PC-3 (cell line): ENCODE results near the gene GPAM. TPM values are rescaled to one million over a fixed set of nuclear protein-coding genes. Genes with fewer than 3 reads are reported as not detected.

Experiments used
- ATAC-seq: fragments of 200-7000 bp; cut with Tn5 transposase; 2 replicates; pipeline ENCODE4 v1.9.1; 2020; ENCODE audit warnings: mild to moderate bottlenecking, moderate library complexity
- BruUV-seq: library from RNA; stranded (reverse); fragments of 400-500 nt; replicated peaks from 2 replicates; lab custom pipeline; 2021; lab: Mats Ljungman, UMichigan
- CTCF ChIA-PET: fragments of 300-600 bp; sonication (Branson Sonifier 250); formaldehyde crosslinking; loops from one replicate; lab custom pipeline; 2022; ENCODE audit warnings: antibody characterized with exemption; lab: Charles Lee
- POLR2A ChIA-PET: fragments of 300-600 bp; sonication (Branson Sonifier 250); formaldehyde crosslinking; loops from one replicate; lab custom pipeline; 2022; ENCODE audit warnings: antibody characterized with exemption; ENCODE audit not compliant: unreplicated experiment; lab: Charles Lee
- DNase-seq: peaks from one replicate; pipeline ENCODE4 v3.0.0-alpha.2; 2015
- H2AFZ ChIP-seq: fragments of 300-600 bp; sonication (generic); 2 replicates; pipeline ENCODE4 v1.6.0; 2016; ENCODE audit warnings: antibody characterized with exemption, low read length
- H3F3A ChIP-seq: fragments of 300-600 bp; sonication (generic); one replicate; pipeline ENCODE4 v1.6.0; 2017; ENCODE audit warnings: antibody characterized with exemption, low read length, control low read depth, mild to moderate bottlenecking; ENCODE audit not compliant: unreplicated experiment
- H3K27ac ChIP-seq: fragments of 300-600 bp; sonication (generic); 2 replicates; pipeline ENCODE4 v1.5.1; 2016; ENCODE audit warnings: mild to moderate bottlenecking, low read length
- H3K27me3 ChIP-seq: fragments of 300-600 bp; sonication (generic); 2 replicates; pipeline ENCODE4 v1.6.1; 2016; ENCODE audit warnings: low read length, mixed read lengths
- H3K36me3 ChIP-seq: fragments of 300-600 bp; sonication (generic); 2 replicates; pipeline ENCODE4 v1.6.1; 2016; ENCODE audit warnings: low read depth, mixed run types, low read length, mixed read lengths
- H3K4me1 ChIP-seq: fragments of 300-600 bp; sonication (generic); 2 replicates; pipeline ENCODE4 v1.5.1; 2016; ENCODE audit warnings: low read length; ENCODE audit not compliant: insufficient read depth
- H3K4me2 ChIP-seq: fragments of 300-600 bp; sonication (generic); 2 replicates; pipeline ENCODE4 v1.6.0; 2016; ENCODE audit warnings: low read length
- H3K4me3 ChIP-seq: fragments of 300-600 bp; sonication (generic); 2 replicates; pipeline ENCODE4 v1.5.1; 2016; ENCODE audit warnings: mild to moderate bottlenecking, low read length, mixed read lengths
- H3K79me2 ChIP-seq: fragments of 300-600 bp; sonication (generic); 2 replicates; pipeline ENCODE4 v1.6.1; 2017; ENCODE audit warnings: low read length, mixed read lengths
- H3K9ac ChIP-seq: fragments of 300-600 bp; sonication (generic); 2 replicates; pipeline ENCODE4 v1.6.0; 2016; ENCODE audit warnings: mild to moderate bottlenecking, low read length
- H3K9me2 ChIP-seq: fragments of 300-600 bp; sonication (generic); replicated peaks from 2 replicates; pipeline ENCODE4 v1.6.1; 2016; ENCODE audit warnings: mixed run types, low read length, mixed read lengths
- H3K9me3 ChIP-seq: fragments of 300-600 bp; sonication (generic); 2 replicates; pipeline ENCODE4 v1.6.1; 2016; ENCODE audit warnings: low read length, mixed read lengths
- H4K20me1 ChIP-seq: fragments of 300-600 bp; sonication (generic); 2 replicates; pipeline ENCODE4 v1.6.1; 2016; ENCODE audit warnings: low read length, mixed read lengths
- CTCF ChIP-seq: fragments of 300-600 bp; sonication (generic); conservative IDR thresholded peaks from 2 replicates; pipeline ENCODE4 v1.5.1; 2017; ENCODE audit warnings: antibody characterized with exemption, low read depth, mild to moderate bottlenecking, low read length
- EZH2 ChIP-seq: fragments of 300-600 bp; sonication (generic); IDR thresholded peaks from one replicate; pipeline ENCODE4 v1.6.1; 2017; ENCODE audit warnings: antibody characterized with exemption, mild to moderate bottlenecking, low read length; ENCODE audit not compliant: unreplicated experiment
- EZH2phosphoT487 ChIP-seq: fragments of 300-600 bp; sonication (generic); IDR thresholded peaks from 2 replicates; pipeline ENCODE4 v1.6.1; 2018; ENCODE audit warnings: mild to moderate bottlenecking, antibody characterized with exemption, low read length, borderline replicate concordance
- intact Hi-C: fragments of 100-400 bp; cut with micrococcal nuclease; formaldehyde crosslinking; loops from 2 replicates; pipeline ENCODE4 v1.9.0; 2023
- total RNA-seq: library from RNA; depleted of rRNA; stranded (reverse); fragments of >200 nt; gene quantifications from 2 replicates; pipeline ENCODE4 v1.2.3, GENCODE V29; 2014

Gene GPAM
- total RNA-seq, 1 experiment from 2014 or later = 6.2 TPM

- DNase-seq (no peak), ATAC-seq (no peak)
- TF ChIP-seq EZH2 (no peak), CTCF (no peak), EZH2phosphoT487 (no peak)
- ChIA-PET CTCF (no interaction called here), POLR2A (no interaction called here)
- H4K20me1 ChIP-seq = no peaks in the 10 kb centered on the region
- H3K4me3 ChIP-seq = no peak overlapping the region
- peaks cover 3% of the 10 kb centered on the region; the same call in 1 of the 2 replicates for H3K4me1 ChIP-seq
- H3K27me3 ChIP-seq = no peaks in the 10 kb centered on the region
- H2AFZ ChIP-seq = no peak overlapping the region
- intact Hi-C loops = no loop called here
- no peaks in the 10 kb centered on the region for H3K9me2 ChIP-seq
- H3K79me2 ChIP-seq = no peaks in the 10 kb centered on the region
- no peaks in the 10 kb centered on the region for H3F3A ChIP-seq
- H3K9ac ChIP-seq = no peak overlapping the region
- no peak overlapping the region for H3K4me2 ChIP-seq
- BruUV-seq = no TSS peak
- H3K27ac ChIP-seq = no peak overlapping the region
- peaks cover 9% of the 10 kb centered on the region; the same call in 1 of the 2 replicates for H3K36me3 ChIP-seq
- H3K9me3 ChIP-seq = no peaks in the 10 kb centered on the region
Observed at GRCh38 chr10:112176543-112176942, 7.0 kb downstream of the GPAM start.

- Histone ChIP-seq H3K9ac (no peak overlapping the region), H3K4me1 (peaks cover 3% of the 10 kb centered on the region; the same call in 1 of the 2 replicates), H4K20me1 (no peaks in the 10 kb centered on the region), H3K9me3 (no peaks in the 10 kb centered on the region), H3K36me3 (peaks cover 9% of the 10 kb centered on the region; the same call in 1 of the 2 replicates), H2AFZ (no peak overlapping the region), H3K27ac (no peak overlapping the region), H3K79me2 (no peaks in the 10 kb centered on the region), H3K9me2 (no peaks in the 10 kb centered on the region), H3K4me2 (no peak overlapping the region), H3F3A (no peaks in the 10 kb centered on the region), H3K4me3 (no peak overlapping the region), H3K27me3 (no peaks in the 10 kb centered on the region)
- POLR2A ChIA-PET = no interaction called here
- CTCF ChIA-PET = no interaction called here
- TF ChIP-seq EZH2phosphoT487 (no peak), EZH2 (no peak), CTCF (no peak)
- no TSS peak for BruUV-seq
- intact Hi-C loops = loop anchor here (2.0 kb wide), 1 partner anchor 259 kb away; no protein-coding TSS in a partner anchor
- DNase-seq = no peak
- no peak for ATAC-seq
Observed at GRCh38 chr10:112175409-112175808, 8.2 kb downstream of the GPAM start.

GRCh38 chr10:112173206-112173605 lies 10.4 kb downstream of the GPAM start:
- no peaks in the 10 kb centered on the region for H4K20me1 ChIP-seq
- ChIA-PET CTCF (no interaction called here), POLR2A (no interaction called here)
- H2AFZ ChIP-seq = no peak overlapping the region
- H3K4me2 ChIP-seq = no peak overlapping the region
- no TSS peak for BruUV-seq
- H3K79me2 ChIP-seq = no peaks in the 10 kb centered on the region
- H3K36me3 ChIP-seq = peaks cover 9% of the 10 kb centered on the region; the same call in 1 of the 2 replicates
- H3K27ac ChIP-seq = no peak overlapping the region
- H3K9me3 ChIP-seq = no peaks in the 10 kb centered on the region
- no peak overlapping the region for H3K4me3 ChIP-seq
- ATAC-seq = peak; percentile 81
- H3K27me3 ChIP-seq = no peaks in the 10 kb centered on the region
- H3K9ac ChIP-seq = no peak overlapping the region
- TF ChIP-seq EZH2phosphoT487 (no peak), EZH2 (no peak), CTCF (no peak)
- H3K4me1 ChIP-seq = peaks cover 3% of the 10 kb centered on the region; the same call in 1 of the 2 replicates
- intact Hi-C loops = no loop called here
- H3F3A ChIP-seq = no peaks in the 10 kb centered on the region
- H3K9me2 ChIP-seq = no peaks in the 10 kb centered on the region
- DNase-seq = peak; percentile 16
